H1 (cell line): ENCODE measurements around the gene HELZ2. TPM values are rescaled to one million over a fixed set of nuclear protein-coding genes. Genes with fewer than 3 reads are reported as not detected.
A peak's percentile ranks its signal among the peaks of the same experiment; 100 is the strongest.
"Not testable (repeated sequence)": the region's sequence is repeated elsewhere in the genome, so short reads cannot be mapped to it uniquely, and the experiment has no call there.

Experiments used
- CTCF ChIA-PET: fragments of 300-600 bp; sonication (Branson Sonifier 250); formaldehyde crosslinking; loops from one replicate; lab custom pipeline; 2021; ENCODE audit not compliant: partially characterized antibody; lab: Charles Lee
- POLR2A ChIA-PET: fragments of 300-600 bp; sonication (Branson Sonifier 250); formaldehyde crosslinking; loops from one replicate; lab custom pipeline; 2021; ENCODE audit warnings: inconsistent platforms; ENCODE audit not compliant: partially characterized antibody; lab: Charles Lee
- DNase-seq, 2 experiments: peaks; one replicate each; pipeline versions ENCODE4 v3.0.0 to v3.0.0-alpha.2; 2010 to 2022; ENCODE audit warnings: low spot score in 2 of 2, low read depth in 1 of 2, mixed read lengths in 1 of 2
- FAIRE-seq: peaks from 2 replicates; lab custom pipeline; 2011; peaks lifted over from hg19 to GRCh38; lab: Jason Lieb, UNC
- H2AFZ ChIP-seq: 2 replicates; pipeline ENCODE4 v1.8.1; 2012; ENCODE audit warnings: low read length, inconsistent platforms
- H2AK5ac ChIP-seq: 2 replicates; pipeline ENCODE4 v1.6.1; 2013; ENCODE audit warnings: low read depth, low read length
- H2BK120ac ChIP-seq: replicated peaks from 2 replicates; pipeline ENCODE3; 2013; ENCODE audit warnings: low read depth, low read length, inconsistent platforms
- H2BK12ac ChIP-seq: 2 replicates; pipeline ENCODE4 v1.6.1; 2013; ENCODE audit warnings: low read depth, low read length
- H2BK15ac ChIP-seq: 2 replicates; pipeline ENCODE4 v1.6.1; 2013; ENCODE audit warnings: low read length
- H2BK20ac ChIP-seq: 2 replicates; pipeline ENCODE4 v1.6.1; 2013; ENCODE audit warnings: low read length
- H2BK5ac ChIP-seq: 2 replicates; pipeline ENCODE4 v1.6.1; 2013; ENCODE audit warnings: low read depth, low read length
- H3K14ac ChIP-seq: 2 replicates; pipeline ENCODE4 v1.6.1; 2013; ENCODE audit warnings: inconsistent platforms; ENCODE audit not compliant: insufficient read length
- H3K18ac ChIP-seq: 2 replicates; pipeline ENCODE4 v1.6.1; 2013; ENCODE audit warnings: low read length; ENCODE audit errors: extremely low read depth
- H3K23ac ChIP-seq: 2 replicates; pipeline ENCODE4 v1.6.1; 2013; ENCODE audit warnings: inconsistent platforms; ENCODE audit not compliant: insufficient read length
- H3K23me2 ChIP-seq: 2 replicates; pipeline ENCODE4 v1.6.1; 2013; ENCODE audit warnings: low read depth, low read length
- H3K27ac ChIP-seq: 2 replicates; pipeline ENCODE4 v1.6.1; 2011; ENCODE audit warnings: low read depth, low read length, inconsistent platforms
- H3K27me3 ChIP-seq, 4 experiments: replicated peaks in 1 of 4; 1 replicate in 1 of 4; 2 replicates in 3 of 4; pipeline versions ENCODE4 v1.6.1 to v1.8.1; 2011 to 2013; ENCODE audit warnings: low read length in 3 of 4, mild to moderate bottlenecking in 3 of 4, inconsistent platforms in 2 of 4, mixed read lengths in 2 of 4, moderate library complexity in 1 of 4; ENCODE audit not compliant: control insufficient read depth in 3 of 4, insufficient read depth in 3 of 4; ENCODE audit errors: extremely low read depth in 1 of 4
- H3K36me3 ChIP-seq, 4 experiments: 2 replicates each; pipeline versions ENCODE4 v1.6.1 to v1.8.1; 2011 to 2013; ENCODE audit warnings: mild to moderate bottlenecking in 4 of 4, low read length in 3 of 4, moderate library complexity in 2 of 4, control low read depth in 1 of 4, inconsistent platforms in 1 of 4; ENCODE audit not compliant: insufficient read depth in 4 of 4, control insufficient read depth in 2 of 4
- H3K4ac ChIP-seq: replicated peaks from 2 replicates; pipeline ENCODE3; 2013; ENCODE audit warnings: low read length, low read depth, mixed read lengths, inconsistent platforms; ENCODE audit not compliant: insufficient read length
- H3K4me1 ChIP-seq, 4 experiments: replicated peaks in 1 of 4; 1 replicate in 1 of 4; 2 replicates in 3 of 4; pipeline versions ENCODE4 v1.6.1 to v1.8.1; 2011 to 2013; ENCODE audit warnings: low read length in 3 of 4, inconsistent platforms in 2 of 4, mixed read lengths in 1 of 4; ENCODE audit not compliant: insufficient read depth in 4 of 4, control insufficient read depth in 3 of 4
- H3K4me2 ChIP-seq, 2 experiments: 2 replicates each; pipeline versions ENCODE4 v1.6.1 to v1.8.1; 2011 to 2013; ENCODE audit warnings: low read depth in 2 of 2, low read length in 2 of 2, control low read depth in 1 of 2, inconsistent platforms in 1 of 2, mild to moderate bottlenecking in 1 of 2; ENCODE audit not compliant: insufficient read depth in 1 of 2
- H3K4me3 ChIP-seq, 4 experiments: fragments of 200-600, 300-600 bp in 1 of 4; sonication (generic), shearing (Covaris generic), sonication (Bioruptor Twin) in 1 of 4; 2 replicates each; pipeline versions ENCODE4 v1.5.1 to v1.8.1; 2011 to 2016; ENCODE audit warnings: low read length in 4 of 4, low read depth in 3 of 4, control low read depth in 2 of 4, inconsistent platforms in 2 of 4, mild to moderate bottlenecking in 2 of 4, mixed read lengths in 1 of 4, moderate library complexity in 1 of 4; ENCODE audit not compliant: insufficient read depth in 2 of 4; ENCODE audit errors: extremely low read depth in 1 of 4
- H3K56ac ChIP-seq: replicated peaks from 2 replicates; pipeline ENCODE3; 2013; ENCODE audit warnings: low read depth, mild to moderate bottlenecking, mixed read lengths, low read length, inconsistent platforms; ENCODE audit not compliant: insufficient read length
- H3K79me1 ChIP-seq: 2 replicates; pipeline ENCODE4 v1.6.1; 2013; ENCODE audit warnings: low read depth, low read length, control low read depth
- H3K79me2 ChIP-seq, 2 experiments: 2 replicates each; pipeline versions ENCODE4 v1.6.1 to v1.8.1; 2012 to 2013; ENCODE audit warnings: low read length in 2 of 2, mild to moderate bottlenecking in 2 of 2, inconsistent platforms in 1 of 2; ENCODE audit not compliant: insufficient read depth in 2 of 2, control insufficient read depth in 1 of 2
- H3K9ac ChIP-seq, 4 experiments: replicated peaks in 1 of 4; 1 replicate in 1 of 4; 2 replicates in 3 of 4; pipeline versions ENCODE4 v1.6.1 to v1.8.1; 2011 to 2013; ENCODE audit warnings: low read depth in 3 of 4, low read length in 3 of 4, control low read depth in 2 of 4, mild to moderate bottlenecking in 2 of 4, moderate library complexity in 2 of 4, inconsistent platforms in 1 of 4; ENCODE audit errors: extremely low read depth in 1 of 4
- H3K9me3 ChIP-seq, 2 experiments: 2 replicates each; pipeline versions ENCODE4 v1.6.1 to v1.8.1; 2012 to 2013; ENCODE audit warnings: mild to moderate bottlenecking in 2 of 2, moderate library complexity in 2 of 2, control low read depth in 1 of 2, inconsistent platforms in 1 of 2, low read depth in 1 of 2, low read length in 1 of 2, mixed read lengths in 1 of 2; ENCODE audit not compliant: insufficient read depth in 2 of 2
- H4K20me1 ChIP-seq, 2 experiments: replicated peaks in 1 of 2; 2 replicates each; pipeline versions ENCODE3 to v1.8.1; 2011 to 2013; ENCODE audit warnings: inconsistent platforms in 2 of 2, low read length in 2 of 2, mild to moderate bottlenecking in 1 of 2; ENCODE audit not compliant: insufficient read depth in 2 of 2, control insufficient read depth in 1 of 2
- H4K5ac ChIP-seq: 2 replicates; pipeline ENCODE4 v1.6.1; 2013; ENCODE audit warnings: low read length, low read depth, mixed read lengths, inconsistent platforms; ENCODE audit not compliant: insufficient read length
- H4K8ac ChIP-seq: 2 replicates; pipeline ENCODE4 v1.8.0; 2013; ENCODE audit warnings: mild to moderate bottlenecking, moderate library complexity, low read length, inconsistent platforms; ENCODE audit not compliant: insufficient read depth; ENCODE audit errors: extremely low read depth
- H4K91ac ChIP-seq: replicated peaks from 2 replicates; pipeline ENCODE3; 2013; ENCODE audit warnings: low read length, mixed read lengths, inconsistent platforms; ENCODE audit not compliant: insufficient read length
- RAD21 ChIP-seq, 2 experiments: IDR thresholded peaks in 1 of 2; conservative IDR thresholded peaks in 1 of 2; 2 replicates each; pipeline ENCODE4 v1.6.1; 2011; ENCODE audit warnings: low read depth in 2 of 2, low read length in 2 of 2, improper control_type of control experiment in 1 of 2, inconsistent platforms in 1 of 2, mild to moderate bottlenecking in 1 of 2, moderate library complexity in 1 of 2
- WGBS, 2 experiments: shearing (Covaris generic) in 1 of 2; methylation state at CpG; one replicate each; pipeline versions ENCODE4 v1.1.6 to v1.1.7; 2013 to 2015; ENCODE audit warnings: low lambda C conversion rate in 2 of 2, mixed read lengths in 2 of 2, inconsistent platforms in 1 of 2, low coverage in 1 of 2, missing lambda C conversion rate in 1 of 2; ENCODE audit not compliant: insufficient replicate concordance in 2 of 2, insufficient coverage in 1 of 2, insufficient read length in 1 of 2; ENCODE audit errors: extremely low coverage in 1 of 2, missing lambda C conversion rate in 1 of 2; 5-methylcytosine and 5-hydroxymethylcytosine counted together
- polyA plus RNA-seq, 7 experiments: library from polyadenylated mRNA; depleted of rRNA in 3 of 7; stranded (reverse) in 5 of 7; unstranded in 2 of 7; fragments of >200 nt in 5 of 7; fragments of 200-250 nt in 2 of 7; gene quantifications; 1 replicate in 5 of 7; 2 replicates in 1 of 7; 4 replicates in 1 of 7; pipeline versions ENCODE4 v1.2.1 to v1.2.3, GENCODE V29; 2011 to 2013; ENCODE audit warnings: missing spikeins in 2 of 7, mixed read lengths in 2 of 7
- total RNA-seq: library from RNA; stranded (reverse); fragmentation: NEBNext Ultra II Directional; extraction: Animal tissue kit (Norgen Biotek cat#: 25700); gene quantifications from 2 replicates; pipeline ENCODE4 v1.2.1, GENCODE V29; 2021
- TF ChIP-seq, protein P1 (sequence below), 3 experiments: IDR thresholded peaks; 1 replicate in 2 of 3; 2 replicates in 1 of 3; pipeline versions ENCODE4 v1.5.1 to v1.6.1; 2011; ENCODE audit warnings: low read length in 3 of 3, mild to moderate bottlenecking in 3 of 3, inconsistent platforms in 2 of 3, low read depth in 1 of 3, moderate library complexity in 1 of 3; ENCODE audit not compliant: insufficient read depth in 1 of 3; ENCODE audit errors: control extremely low read depth in 1 of 3

Gene HELZ2
- total and polyA plus RNA-seq, 2 of the 8 experiments (the other 6 are each of a cell fraction or from before 2014, with no cell fraction given), result 7.9 to 17.5 TPM

DNA sequence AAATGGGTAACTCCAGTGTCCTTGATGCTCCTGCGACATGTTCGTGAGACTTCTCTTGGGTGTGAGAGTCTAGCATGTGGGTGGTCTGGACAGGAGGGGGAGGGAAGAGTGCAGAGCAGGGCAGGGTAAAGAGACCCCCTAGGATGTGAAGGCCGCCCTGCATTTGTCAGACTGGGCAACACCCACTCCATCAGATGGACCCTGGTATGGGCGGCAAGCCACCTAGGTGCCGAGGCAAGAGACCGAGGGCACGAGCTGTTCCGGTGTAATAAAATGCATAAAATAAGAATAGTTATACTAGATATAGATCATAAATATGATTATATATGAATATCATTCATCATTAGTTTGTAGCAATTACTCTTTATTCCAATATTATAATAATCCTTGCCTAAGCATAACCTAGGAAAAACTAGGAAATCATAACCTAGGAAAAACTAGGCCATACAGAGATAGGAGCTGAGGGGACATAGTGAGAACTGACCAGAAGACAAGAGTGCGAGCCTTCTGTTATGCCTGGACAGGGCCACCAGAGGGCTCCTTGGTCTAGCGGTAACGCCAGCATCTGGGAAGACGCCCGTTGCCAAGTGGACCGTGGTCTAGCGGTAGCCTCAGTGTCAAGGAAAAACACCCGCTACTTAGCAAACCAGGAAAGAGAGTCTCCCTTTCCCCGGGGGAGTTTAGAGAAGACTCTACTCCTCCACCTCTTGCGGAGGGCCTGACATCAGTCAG, 40.0 kb upstream of the HELZ2 start:
- FAIRE-seq, result not testable (repeated sequence)
- POLR2A ChIA-PET, result interaction anchor here (1.2 to 1.6 kb wide), 2 partner anchors 13 to 121 kb away, joined by 3 to 4 read pairs; partner anchors contain the start of gene GMEB2

More for the DNA sequence above, 40.0 kb upstream of the HELZ2 start:
- not testable (repeated sequence) for H4K91ac ChIP-seq, H2BK120ac ChIP-seq, H3K9ac ChIP-seq, H3K4me2 ChIP-seq
- WGBS, 2 experiments, result 85% methylated on average over 17 of the region's 18 CpGs; no CpG with 5 or more reads in 1 of the 2 experiments
- H3K79me2 ChIP-seq, result peaks cover 0 to 18% of the 10 kb centered on the region in 2 experiments; a peak in 1 of 4 replicates
- TF ChIP-seq, protein P1, sequence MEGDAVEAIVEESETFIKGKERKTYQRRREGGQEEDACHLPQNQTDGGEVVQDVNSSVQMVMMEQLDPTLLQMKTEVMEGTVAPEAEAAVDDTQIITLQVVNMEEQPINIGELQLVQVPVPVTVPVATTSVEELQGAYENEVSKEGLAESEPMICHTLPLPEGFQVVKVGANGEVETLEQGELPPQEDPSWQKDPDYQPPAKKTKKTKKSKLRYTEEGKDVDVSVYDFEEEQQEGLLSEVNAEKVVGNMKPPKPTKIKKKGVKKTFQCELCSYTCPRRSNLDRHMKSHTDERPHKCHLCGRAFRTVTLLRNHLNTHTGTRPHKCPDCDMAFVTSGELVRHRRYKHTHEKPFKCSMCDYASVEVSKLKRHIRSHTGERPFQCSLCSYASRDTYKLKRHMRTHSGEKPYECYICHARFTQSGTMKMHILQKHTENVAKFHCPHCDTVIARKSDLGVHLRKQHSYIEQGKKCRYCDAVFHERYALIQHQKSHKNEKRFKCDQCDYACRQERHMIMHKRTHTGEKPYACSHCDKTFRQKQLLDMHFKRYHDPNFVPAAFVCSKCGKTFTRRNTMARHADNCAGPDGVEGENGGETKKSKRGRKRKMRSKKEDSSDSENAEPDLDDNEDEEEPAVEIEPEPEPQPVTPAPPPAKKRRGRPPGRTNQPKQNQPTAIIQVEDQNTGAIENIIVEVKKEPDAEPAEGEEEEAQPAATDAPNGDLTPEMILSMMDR (IDR thresholded peaks at IDR 0.05; ENCODE audit: control extremely low read depth in 1 of 3, insufficient read depth in 1 of 3, low read depth in 1 of 3, low read length in 3 of 3), result peak; percentile 12 to 37 (median 24); a peak in 3 of 4 replicates
- peak; percentile 47 to 51 for TF ChIP-seq RAD21 (IDR thresholded peaks at IDR 0.05 in 1 of 2, conservative IDR thresholded peaks at IDR 0.05 in 1 of 2; ENCODE audit: low read depth in 2 of 2, low read length in 2 of 2)
- TF ChIP-seq, all 59 proteins: peak for 2; not testable (repeated sequence) for 57
- not testable (repeated sequence) for H3K23ac ChIP-seq, H2BK15ac ChIP-seq, H4K8ac ChIP-seq, H3K14ac ChIP-seq, H3K27ac ChIP-seq, H3K56ac ChIP-seq, H3K23me2 ChIP-seq, H2BK5ac ChIP-seq, H3K4me1 ChIP-seq, H3K4me3 ChIP-seq, H3K18ac ChIP-seq, H3K9me3 ChIP-seq, H3K79me1 ChIP-seq, H2BK12ac ChIP-seq, H2AFZ ChIP-seq, H4K20me1 ChIP-seq, H3K27me3 ChIP-seq, H3K4ac ChIP-seq, H2BK20ac ChIP-seq, H4K5ac ChIP-seq, H2AK5ac ChIP-seq
- DNase-seq, result peak in 1 of 2 experiments; percentile 59
- peaks cover 5 to 20% (median 14%) of the 10 kb centered on the region in 4 experiments; a peak in 5 of 8 replicates for H3K36me3 ChIP-seq
- CTCF ChIA-PET, result interaction anchor here (0.8 to 2.9 kb wide), 11 partner anchors 9 to 76 kb away, joined by 3 to 11 read pairs (median 3); partner anchors contain the start of gene PTK6
